PC-3 (cell line): ENCODE data around the gene MYH13. TPM values are rescaled to one million over a fixed set of nuclear protein-coding genes. Genes with fewer than 3 reads are reported as not detected.

ENCODE experiments used
- ATAC-seq: fragments of 200-7000 bp; cut with Tn5 transposase; 2 replicates; pipeline ENCODE4 v1.9.1; 2020; ENCODE audit warnings: mild to moderate bottlenecking, moderate library complexity
- BruUV-seq: library from RNA; stranded (reverse); fragments of 400-500 nt; replicated peaks from 2 replicates; lab custom pipeline; 2021; lab: Mats Ljungman, UMichigan
- CTCF ChIA-PET: fragments of 300-600 bp; sonication (Branson Sonifier 250); formaldehyde crosslinking; loops from one replicate; lab custom pipeline; 2022; ENCODE audit warnings: antibody characterized with exemption; lab: Charles Lee
- POLR2A ChIA-PET: fragments of 300-600 bp; sonication (Branson Sonifier 250); formaldehyde crosslinking; loops from one replicate; lab custom pipeline; 2022; ENCODE audit warnings: antibody characterized with exemption; ENCODE audit not compliant: unreplicated experiment; lab: Charles Lee
- DNase-seq: peaks from one replicate; pipeline ENCODE4 v3.0.0-alpha.2; 2015
- H2AFZ ChIP-seq: fragments of 300-600 bp; sonication (generic); 2 replicates; pipeline ENCODE4 v1.6.0; 2016; ENCODE audit warnings: antibody characterized with exemption, low read length
- H3F3A ChIP-seq: fragments of 300-600 bp; sonication (generic); one replicate; pipeline ENCODE4 v1.6.0; 2017; ENCODE audit warnings: antibody characterized with exemption, low read length, control low read depth, mild to moderate bottlenecking; ENCODE audit not compliant: unreplicated experiment
- H3K27ac ChIP-seq: fragments of 300-600 bp; sonication (generic); 2 replicates; pipeline ENCODE4 v1.5.1; 2016; ENCODE audit warnings: mild to moderate bottlenecking, low read length
- H3K27me3 ChIP-seq: fragments of 300-600 bp; sonication (generic); 2 replicates; pipeline ENCODE4 v1.6.1; 2016; ENCODE audit warnings: low read length, mixed read lengths
- H3K36me3 ChIP-seq: fragments of 300-600 bp; sonication (generic); 2 replicates; pipeline ENCODE4 v1.6.1; 2016; ENCODE audit warnings: low read depth, mixed run types, low read length, mixed read lengths
- H3K4me1 ChIP-seq: fragments of 300-600 bp; sonication (generic); 2 replicates; pipeline ENCODE4 v1.5.1; 2016; ENCODE audit warnings: low read length; ENCODE audit not compliant: insufficient read depth
- H3K4me2 ChIP-seq: fragments of 300-600 bp; sonication (generic); 2 replicates; pipeline ENCODE4 v1.6.0; 2016; ENCODE audit warnings: low read length
- H3K4me3 ChIP-seq: fragments of 300-600 bp; sonication (generic); 2 replicates; pipeline ENCODE4 v1.5.1; 2016; ENCODE audit warnings: mild to moderate bottlenecking, low read length, mixed read lengths
- H3K79me2 ChIP-seq: fragments of 300-600 bp; sonication (generic); 2 replicates; pipeline ENCODE4 v1.6.1; 2017; ENCODE audit warnings: low read length, mixed read lengths
- H3K9ac ChIP-seq: fragments of 300-600 bp; sonication (generic); 2 replicates; pipeline ENCODE4 v1.6.0; 2016; ENCODE audit warnings: mild to moderate bottlenecking, low read length
- H3K9me2 ChIP-seq: fragments of 300-600 bp; sonication (generic); replicated peaks from 2 replicates; pipeline ENCODE4 v1.6.1; 2016; ENCODE audit warnings: mixed run types, low read length, mixed read lengths
- H3K9me3 ChIP-seq: fragments of 300-600 bp; sonication (generic); 2 replicates; pipeline ENCODE4 v1.6.1; 2016; ENCODE audit warnings: low read length, mixed read lengths
- H4K20me1 ChIP-seq: fragments of 300-600 bp; sonication (generic); 2 replicates; pipeline ENCODE4 v1.6.1; 2016; ENCODE audit warnings: low read length, mixed read lengths
- CTCF ChIP-seq: fragments of 300-600 bp; sonication (generic); conservative IDR thresholded peaks from 2 replicates; pipeline ENCODE4 v1.5.1; 2017; ENCODE audit warnings: antibody characterized with exemption, low read depth, mild to moderate bottlenecking, low read length
- EZH2 ChIP-seq: fragments of 300-600 bp; sonication (generic); IDR thresholded peaks from one replicate; pipeline ENCODE4 v1.6.1; 2017; ENCODE audit warnings: antibody characterized with exemption, mild to moderate bottlenecking, low read length; ENCODE audit not compliant: unreplicated experiment
- EZH2phosphoT487 ChIP-seq: fragments of 300-600 bp; sonication (generic); IDR thresholded peaks from 2 replicates; pipeline ENCODE4 v1.6.1; 2018; ENCODE audit warnings: mild to moderate bottlenecking, antibody characterized with exemption, low read length, borderline replicate concordance
- intact Hi-C: fragments of 100-400 bp; cut with micrococcal nuclease; formaldehyde crosslinking; loops from 2 replicates; pipeline ENCODE4 v1.9.0; 2023
- total RNA-seq: library from RNA; depleted of rRNA; stranded (reverse); fragments of >200 nt; gene quantifications from 2 replicates; pipeline ENCODE4 v1.2.3, GENCODE V29; 2014

Gene MYH13
- total RNA-seq, 1 experiment from 2014 or later, result not detected

GRCh38 chr17:10403589-10403988, 30.8 kb upstream of the MYH13 start:
- Histone ChIP-seq H4K20me1 (no peaks in the 10 kb centered on the region), H3K27me3 (peaks cover 14% of the 10 kb centered on the region; the same call in 1 of the 2 replicates), H3K4me1 (no peaks in the 10 kb centered on the region), H3K9me2 (no peaks in the 10 kb centered on the region), H3K9ac (no peak overlapping the region), H3K9me3 (no peaks in the 10 kb centered on the region), H3K79me2 (no peaks in the 10 kb centered on the region), H3K4me3 (no peak overlapping the region), H3K36me3 (no peaks in the 10 kb centered on the region), H3K4me2 (no peak overlapping the region), H3K27ac (no peak overlapping the region), H3F3A (no peaks in the 10 kb centered on the region), H2AFZ (no peak overlapping the region)
- intact Hi-C loops, result no loop called here
- CTCF ChIA-PET, result no interaction called here
- no TSS peak for BruUV-seq
- no peak for DNase-seq
- POLR2A ChIA-PET, result no interaction called here
- TF ChIP-seq EZH2 (no peak), EZH2phosphoT487 (no peak), CTCF (no peak)
- no peak for ATAC-seq

- TF ChIP-seq EZH2, result no peak
- no peak for TF ChIP-seq CTCF
- TF ChIP-seq EZH2phosphoT487, result no peak
- Histone ChIP-seq H4K20me1 (no peaks in the 10 kb centered on the region), H3K9me2 (no peaks in the 10 kb centered on the region), H3K4me3 (no peak overlapping the region), H3K9ac (no peak overlapping the region), H3K79me2 (no peaks in the 10 kb centered on the region), H3K27ac (no peak overlapping the region), H3K4me2 (no peak overlapping the region), H3K36me3 (no peaks in the 10 kb centered on the region), H3K4me1 (no peaks in the 10 kb centered on the region), H3K27me3 (peaks cover 8% of the 10 kb centered on the region; the same call in 1 of the 2 replicates), H3K9me3 (no peaks in the 10 kb centered on the region), H3F3A (no peaks in the 10 kb centered on the region), H2AFZ (no peak overlapping the region)
- CTCF ChIA-PET, result no interaction called here
- ATAC-seq (no peak), DNase-seq (no peak)
- intact Hi-C loops, result no loop called here
- no TSS peak for BruUV-seq
- POLR2A ChIA-PET, result no interaction called here
Measured at GRCh38 chr17:10398352-10398751, 25.5 kb upstream of the MYH13 start.

- CTCF ChIA-PET, result no interaction called here
- Histone ChIP-seq H3K27ac (no peak overlapping the region), H3K36me3 (no peaks in the 10 kb centered on the region), H3K9me3 (no peaks in the 10 kb centered on the region), H3K4me1 (no peaks in the 10 kb centered on the region), H3K9me2 (no peaks in the 10 kb centered on the region), H3K9ac (no peak overlapping the region), H4K20me1 (no peaks in the 10 kb centered on the region), H2AFZ (no peak overlapping the region), H3K4me2 (no peak overlapping the region), H3K27me3 (peaks cover 16% of the 10 kb centered on the region; the same call in 1 of the 2 replicates), H3K4me3 (no peak overlapping the region), H3K79me2 (no peaks in the 10 kb centered on the region), H3F3A (no peaks in the 10 kb centered on the region)
- DNase-seq (no peak), ATAC-seq (no peak)
- intact Hi-C loops, result no loop called here
- BruUV-seq, result no TSS peak
- TF ChIP-seq EZH2phosphoT487, result no peak
- TF ChIP-seq CTCF, result no peak
- TF ChIP-seq EZH2, result no peak
- POLR2A ChIA-PET, result no interaction called here
Measured at GRCh38 chr17:10396524-10397163, 23.8 kb upstream of the MYH13 start.
